DMS 273 (cell line): ENCODE results near the gene CP.
A peak's percentile ranks its signal among the peaks of the same experiment; 100 is the strongest.
"Not testable (repeated sequence)": the region's sequence is repeated elsewhere in the genome, so short reads cannot be mapped to it uniquely, and the experiment has no call there.

Experiments
- DNase-seq: peaks from one replicate; lab custom pipeline; 2025; ENCODE audit not compliant: unreplicated experiment; lab: John Stamatoyannopoulos, UW

The CP gene

GRCh38 chr3:149221783-149222517, at the start of gene CP:
Gene CP (minus strand): TSS chr3:149221829. CDS start chr3:149221792, 37 bp downstream.
- no peak for DNase-seq

- DNase-seq = no peak
These were observed 48.6 kb upstream of the CP start for GRCh38 chr3:149270180-149270579.

- no peak for DNase-seq
These were observed 48.1 kb upstream of the CP start for GRCh38 chr3:149269687-149270086.

- DNase-seq = no peak
These were observed 45.9 kb upstream of the CP start for GRCh38 chr3:149267565-149267964.

GRCh38 chr3:149266736-149267135, 45.1 kb upstream of the CP start:
- DNase-seq = no peak

- DNase-seq = no peak
These were observed 42.2 kb upstream of the CP start for GRCh38 chr3:149263856-149264255.

- no peak for DNase-seq
These were observed 37.1 kb upstream of the CP start for GRCh38 chr3:149258714-149259113.

- peak; percentile 54 for DNase-seq
These were observed 36.7 kb upstream of the CP start for GRCh38 chr3:149258298-149258697.

- no peak for DNase-seq
These were observed 30.6 kb upstream of the CP start for GRCh38 chr3:149252272-149252671.

- no peak for DNase-seq
These were observed 29.6 kb upstream of the CP start for GRCh38 chr3:149251186-149251585.

- DNase-seq = no peak
These were observed 26.5 kb upstream of the CP start for GRCh38 chr3:149247929-149248691.

- no peak for DNase-seq
These were observed 25.5 kb upstream of the CP start for GRCh38 chr3:149247008-149247710.

GRCh38 chr3:149245738-149246451, 24.3 kb upstream of the CP start:
- DNase-seq = no peak

GRCh38 chr3:149243540-149243939, 21.9 kb upstream of the CP start:
- DNase-seq = no peak

- DNase-seq = no peak
These were observed 17.8 kb upstream of the CP start for GRCh38 chr3:149239357-149239936.

- not testable (repeated sequence) for DNase-seq
These were observed 16.6 kb upstream of the CP start for GRCh38 chr3:149238268-149238667.

- no peak for DNase-seq
These were observed 14.2 kb upstream of the CP start for GRCh38 chr3:149235599-149236424.

- no peak for DNase-seq
These were observed 13.1 kb upstream of the CP start for GRCh38 chr3:149234671-149235245.

GRCh38 chr3:149233323-149233722, 11.7 kb upstream of the CP start:
- no peak for DNase-seq

- DNase-seq = no peak
These were observed 10.2 kb upstream of the CP start for GRCh38 chr3:149231871-149232270.
